H1 (cell line): Measurements from ENCODE around the gene SPTBN5. TPM values are rescaled to one million over a fixed set of nuclear protein-coding genes. Genes with fewer than 3 reads are reported as not detected.

ENCODE experiments used
- CBX8 ChIP-seq: fragments of 300-800, 300-1000 bp; sonication (generic); IDR thresholded peaks from 2 replicates; pipeline ENCODE4 v1.7.1; 2016; ENCODE audit warnings: low read depth, low read length, borderline replicate concordance
- CEBPB ChIP-seq: IDR thresholded peaks from 2 replicates; pipeline ENCODE4 v1.6.1; 2012; ENCODE audit warnings: low read depth, low read length
- CHD2 ChIP-seq: IDR thresholded peaks from 2 replicates; pipeline ENCODE4 v1.6.1; 2012; ENCODE audit warnings: low read length, improper control_type of control experiment
- CHD7 ChIP-seq: fragments of 300-600 bp; sonication (generic); IDR thresholded peaks from 2 replicates; pipeline ENCODE4 v1.7.1; 2012; ENCODE audit warnings: low read length, moderate library complexity, mild to moderate bottlenecking, inconsistent platforms; ENCODE audit not compliant: insufficient replicate concordance
- EGR1 ChIP-seq: IDR thresholded peaks from 2 replicates; pipeline ENCODE4 v1.6.1; 2011; ENCODE audit warnings: low read depth, low read length, borderline replicate concordance
- EP300 ChIP-seq, 2 experiments: IDR thresholded peaks; 1 replicate in 1 of 2; 2 replicates in 1 of 2; pipeline ENCODE4 v1.6.1; 2011 to 2012; ENCODE audit warnings: low read depth in 2 of 2, low read length in 2 of 2, mild to moderate bottlenecking in 2 of 2, borderline replicate concordance in 1 of 2, inconsistent platforms in 1 of 2, moderate library complexity in 1 of 2
- HDAC2 ChIP-seq, 2 experiments: fragments of 300-600 bp in 1 of 2; sonication (generic) in 1 of 2; IDR thresholded peaks; 2 replicates each; pipeline ENCODE4 v1.6.1; 2011 to 2012; ENCODE audit warnings: low read depth in 2 of 2, low read length in 2 of 2, mild to moderate bottlenecking in 2 of 2, moderate library complexity in 2 of 2, borderline replicate concordance in 1 of 2, inconsistent platforms in 1 of 2
- JUN ChIP-seq: IDR thresholded peaks from 2 replicates; pipeline ENCODE4 v1.6.1; 2011; ENCODE audit warnings: low read depth, mild to moderate bottlenecking, improper control_type of control experiment, low read length
- RFX5 ChIP-seq: IDR thresholded peaks from 2 replicates; pipeline ENCODE4 v1.6.1; 2011; ENCODE audit warnings: low read depth, low read length, improper control_type of control experiment, borderline replicate concordance
- ZNF274 ChIP-seq: IDR thresholded peaks from 2 replicates; pipeline ENCODE4 v1.7.0; 2012; ENCODE audit warnings: low read length, borderline replicate concordance; ENCODE audit errors: extremely low read depth
- polyA plus RNA-seq, 7 experiments: library from polyadenylated mRNA; depleted of rRNA in 3 of 7; stranded (reverse) in 5 of 7; unstranded in 2 of 7; fragments of >200 nt in 5 of 7; fragments of 200-250 nt in 2 of 7; gene quantifications; 1 replicate in 5 of 7; 2 replicates in 1 of 7; 4 replicates in 1 of 7; pipeline versions ENCODE4 v1.2.1 to v1.2.3, GENCODE V29; 2011 to 2013; ENCODE audit warnings: missing spikeins in 2 of 7, mixed read lengths in 2 of 7
- total RNA-seq: library from RNA; stranded (reverse); fragmentation: NEBNext Ultra II Directional; extraction: Animal tissue kit (Norgen Biotek cat#: 25700); gene quantifications from 2 replicates; pipeline ENCODE4 v1.2.1, GENCODE V29; 2021

SPTBN5 gene
- total and polyA plus RNA-seq, 2 of the 8 experiments (the other 6 are each of a cell fraction or from before 2014, with no cell fraction given) = 0.32 to 0.84 TPM

- TF ChIP-seq CHD7 = no peak
- no peak for TF ChIP-seq CEBPB
- TF ChIP-seq CBX8 = no peak
- no peak for TF ChIP-seq EGR1
- no peak for TF ChIP-seq ZNF274
- TF ChIP-seq CHD2 = no peak
- TF ChIP-seq JUN = no peak
- TF ChIP-seq EP300 (IDR thresholded peaks at IDR 0.05; ENCODE audit: borderline replicate concordance in 1 of 2, low read depth in 2 of 2, low read length in 2 of 2) = no peak
- TF ChIP-seq HDAC2 (IDR thresholded peaks at IDR 0.05; ENCODE audit: borderline replicate concordance in 1 of 2, low read depth in 2 of 2, low read length in 2 of 2) = no peak
- TF ChIP-seq RFX5 = no peak
Measured at GRCh38 chr15:41810651-41811431, 83.0 kb downstream of the SPTBN5 start (continued).
